GM12873 (cell line): ENCODE results near the gene SUOX.
A peak's percentile ranks its signal among the peaks of the same experiment; 100 is the strongest.

Experiments used
- CTCF ChIP-seq: IDR thresholded peaks from 2 replicates; pipeline ENCODE4 v1.5.1; 2012; ENCODE audit warnings: low read depth, mild to moderate bottlenecking, moderate library complexity, low read length, control low read depth; ENCODE audit not compliant: insufficient read depth; ENCODE audit errors: missing control alignments

Gene SUOX

GRCh38 chr12:55991110-55991509 lies 6.0 kb upstream of the SUOX start:
- no peak for TF ChIP-seq CTCF

GRCh38 chr12:55993230-55993853 lies 3.7 kb upstream of the SUOX start:
- TF ChIP-seq CTCF: no peak

GRCh38 chr12:55995366-55995765 lies 1.7 kb upstream of the SUOX start:
- TF ChIP-seq CTCF: no peak

GRCh38 chr12:55996201-55996714 lies 818 bp upstream of the SUOX start:
- peak; percentile 79 for TF ChIP-seq CTCF

GRCh38 chr12:55997535-55997859 lies 421 bp downstream of the SUOX start:
- no peak for TF ChIP-seq CTCF

GRCh38 chr12:56001487-56002100 lies 4.5 kb downstream of the SUOX start:
- TF ChIP-seq CTCF: no peak

- TF ChIP-seq CTCF: no peak
Observed at GRCh38 chr12:56004211-56004610, 7.1 kb downstream of the SUOX start.
